Spleen (tissue), 11 donors: ENCODE measurements around the gene KCNK18. TPM values are rescaled to one million over a fixed set of nuclear protein-coding genes. Genes with fewer than 3 reads are reported as not detected.

Experiments
- DNase-seq: peaks from one replicate; pipeline ENCODE4 v3.0.0-alpha.2; 2020
- H3K27ac ChIP-seq, 8 donors: fragments of 200-600 bp; sonication (generic) in 7 of 8; 1 replicate in 4 of 8; 2 replicates in 4 of 8; pipeline versions ENCODE4 v1.5.0 to v1.8.0; 2016 to 2021; ENCODE audit warnings: inconsistent platforms in 4 of 8, mild to moderate bottlenecking in 4 of 8, moderate library complexity in 1 of 8
- H3K27me3 ChIP-seq, 7 donors: fragments of 200-600 bp; sonication (generic) in 6 of 7; replicated peaks in 1 of 7; 1 replicate in 4 of 7; 2 replicates in 3 of 7; pipeline versions ENCODE4 v1.5.0 to v1.8.0; 2016 to 2021; ENCODE audit warnings: inconsistent platforms in 3 of 7, mild to moderate bottlenecking in 1 of 7
- H3K36me3 ChIP-seq, 6 donors: fragments of 200-600 bp; sonication (generic) in 5 of 6; 1 replicate in 4 of 6; 2 replicates in 2 of 6; pipeline versions ENCODE4 v1.5.0 to v1.8.0; 2016 to 2021; ENCODE audit warnings: inconsistent platforms in 2 of 6
- H3K4me1 ChIP-seq, 6 donors: fragments of 200-600 bp; sonication (generic) in 5 of 6; 1 replicate in 3 of 6; 2 replicates in 3 of 6; pipeline versions ENCODE4 v1.5.0 to v1.8.0; 2016 to 2021; ENCODE audit warnings: inconsistent platforms in 3 of 6
- H3K4me3 ChIP-seq, 8 donors: fragments of 200-600 bp; sonication (generic) in 7 of 8; 1 replicate in 4 of 8; 2 replicates in 4 of 8; pipeline versions ENCODE4 v1.5.0 to v1.8.0; 2016 to 2021; ENCODE audit warnings: inconsistent platforms in 4 of 8, mild to moderate bottlenecking in 4 of 8, moderate library complexity in 2 of 8
- H3K9me3 ChIP-seq, 8 donors: fragments of 200-600 bp; sonication (generic) in 7 of 8; 1 replicate in 4 of 8; 2 replicates in 4 of 8; pipeline versions ENCODE4 v1.5.0 to v1.8.0; 2016 to 2021; ENCODE audit warnings: inconsistent platforms in 4 of 8
- POLR2A ChIP-seq, 3 donors: fragments of 450-650 bp; IDR thresholded peaks; one replicate each; pipeline ENCODE4 v1.5.1; 2017; ENCODE audit warnings: antibody characterized with exemption in 3 of 3, mild to moderate bottlenecking in 1 of 3
- POLR2AphosphoS5 ChIP-seq, 3 donors: sonication (generic); formaldehyde crosslinking; IDR thresholded peaks; one replicate each; pipeline ENCODE4 v1.5.1; 2017; ENCODE audit warnings: antibody characterized with exemption in 3 of 3
- WGBS, 5 donors: extraction: QIAGEN DNeasy Blood & Tissue Kit in 3 of 5; methylation state at CpG; one replicate each; pipeline versions ENCODE4 v1.1.5 to v1.1.7; 2013 to 2018; 5-methylcytosine and 5-hydroxymethylcytosine counted together
- intact Hi-C: fragments of 100-400 bp; cut with DNase I; formaldehyde crosslinking; loops from one replicate; pipeline ENCODE4 v1.15.0; 2023; ENCODE audit warnings: low total_unique reads
- polyA plus RNA-seq, 3 donors: library from polyadenylated mRNA; stranded (reverse); fragments of 200-250 nt; gene quantifications; one replicate each; pipeline ENCODE4 v1.2.1, GENCODE V29; 2013
- total RNA-seq, 7 donors: library from RNA; depleted of rRNA in 3 of 7; stranded (reverse); fragments of >200 nt in 3 of 7; fragmentation: NEBNext Ultra II Directional in 4 of 7; extraction: Animal tissue kit (Norgen Biotek cat#: 25700) in 4 of 7; gene quantifications; one replicate each; pipeline versions ENCODE4 v1.1.0 to v1.2.1, GENCODE V29; 2016 to 2021
- TF ChIP-seq, protein P1 (sequence below), 11 experiments: fragments of 200-600 bp in 7 of 11; fragments of 450-650 bp in 4 of 11; sonication (generic) in 4 of 11; IDR thresholded peaks in 8 of 11; conservative IDR thresholded peaks in 3 of 11; 1 replicate in 7 of 11; 2 replicates in 4 of 11; pipeline versions ENCODE4 v1.4.0 to v1.8.0; 2016 to 2021; ENCODE audit warnings: antibody characterized with exemption in 11 of 11, inconsistent platforms in 4 of 11, mild to moderate bottlenecking in 1 of 11
- donor health status: healthy with polysubstance abuse.
- donor health status: DM: no; HTN: no; CAD: no; lungs with moderate emphysema.
- donor health status: DM: no; HTN: no; CAD: no.
- donor health status: Bipolar disorder and iron deficiency.
- donor health status: healthy.
- donor health status: DM: no; HTN: no; CAD: no.
- donor health status: DM: yes; HTN: yes; CAD: no.

The KCNK18 gene
- total and polyA plus RNA-seq, 10 donors = not detected

GRCh38 chr10:117170244-117170643 is 27.0 kb upstream of the KCNK18 start:
- H3K27ac ChIP-seq = no peak overlapping the region
- TF ChIP-seq POLR2A (IDR thresholded peaks at IDR 0.05) (no peak), POLR2AphosphoS5 (IDR thresholded peaks at IDR 0.05) (no peak)
- TF ChIP-seq, protein P1, sequence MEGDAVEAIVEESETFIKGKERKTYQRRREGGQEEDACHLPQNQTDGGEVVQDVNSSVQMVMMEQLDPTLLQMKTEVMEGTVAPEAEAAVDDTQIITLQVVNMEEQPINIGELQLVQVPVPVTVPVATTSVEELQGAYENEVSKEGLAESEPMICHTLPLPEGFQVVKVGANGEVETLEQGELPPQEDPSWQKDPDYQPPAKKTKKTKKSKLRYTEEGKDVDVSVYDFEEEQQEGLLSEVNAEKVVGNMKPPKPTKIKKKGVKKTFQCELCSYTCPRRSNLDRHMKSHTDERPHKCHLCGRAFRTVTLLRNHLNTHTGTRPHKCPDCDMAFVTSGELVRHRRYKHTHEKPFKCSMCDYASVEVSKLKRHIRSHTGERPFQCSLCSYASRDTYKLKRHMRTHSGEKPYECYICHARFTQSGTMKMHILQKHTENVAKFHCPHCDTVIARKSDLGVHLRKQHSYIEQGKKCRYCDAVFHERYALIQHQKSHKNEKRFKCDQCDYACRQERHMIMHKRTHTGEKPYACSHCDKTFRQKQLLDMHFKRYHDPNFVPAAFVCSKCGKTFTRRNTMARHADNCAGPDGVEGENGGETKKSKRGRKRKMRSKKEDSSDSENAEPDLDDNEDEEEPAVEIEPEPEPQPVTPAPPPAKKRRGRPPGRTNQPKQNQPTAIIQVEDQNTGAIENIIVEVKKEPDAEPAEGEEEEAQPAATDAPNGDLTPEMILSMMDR (IDR thresholded peaks at IDR 0.05 in 8 of 11, conservative IDR thresholded peaks at IDR 0.05 in 3 of 11) = no peak
- WGBS, 5 donors = 13 to 30% (median 18%) methylated on average over 6 of the region's 6 CpGs
- H3K9me3 ChIP-seq = no peaks in the 10 kb centered on the region
- H3K4me1 ChIP-seq = peaks cover 12 to 51% (median 36%) of the 10 kb centered on the region in 6 donors
- peaks cover 6 to 100% (median 85%) of the 10 kb centered on the region in 7 donors for H3K27me3 ChIP-seq
- no peak overlapping the region for H3K4me3 ChIP-seq
- no peak for DNase-seq
- no peaks in the 10 kb centered on the region for H3K36me3 ChIP-seq
- intact Hi-C loops = loop anchor here (10.0 kb wide), 1 partner anchor 485 kb away; no protein-coding TSS in a partner anchor

GRCh38 chr10:117174439-117175214 is 22.7 kb upstream of the KCNK18 start:
- peak overlapping the region; percentile 37 to 81 (median 50) for H3K4me3 ChIP-seq
- TF ChIP-seq POLR2A (IDR thresholded peaks at IDR 0.05) (no peak), POLR2AphosphoS5 (IDR thresholded peaks at IDR 0.05) (no peak)
- TF ChIP-seq, protein P1 (IDR thresholded peaks at IDR 0.05 in 8 of 11, conservative IDR thresholded peaks at IDR 0.05 in 3 of 11) = peak; percentile 61 to 90 (median 80)
- no peaks in the 10 kb centered on the region for H3K9me3 ChIP-seq
- peak; percentile 90 for DNase-seq
- H3K27ac ChIP-seq = peak overlapping the region in 2 of 8 donors; percentile 11 to 22
- H3K4me1 ChIP-seq = peaks cover 4 to 21% (median 15%) of the 10 kb centered on the region in 6 donors
- H3K36me3 ChIP-seq = no peaks in the 10 kb centered on the region
- intact Hi-C loops = loop anchor here (2.0 to 10.0 kb wide), 2 partner anchors 378 to 490 kb away; no protein-coding TSS in a partner anchor
- WGBS, 5 donors = 10 to 12% (median 10%) methylated on average over 14 to 16 of the region's 16 CpGs
- peaks cover 0 to 71% (median 41%) of the 10 kb centered on the region in 7 donors for H3K27me3 ChIP-seq

DNA sequence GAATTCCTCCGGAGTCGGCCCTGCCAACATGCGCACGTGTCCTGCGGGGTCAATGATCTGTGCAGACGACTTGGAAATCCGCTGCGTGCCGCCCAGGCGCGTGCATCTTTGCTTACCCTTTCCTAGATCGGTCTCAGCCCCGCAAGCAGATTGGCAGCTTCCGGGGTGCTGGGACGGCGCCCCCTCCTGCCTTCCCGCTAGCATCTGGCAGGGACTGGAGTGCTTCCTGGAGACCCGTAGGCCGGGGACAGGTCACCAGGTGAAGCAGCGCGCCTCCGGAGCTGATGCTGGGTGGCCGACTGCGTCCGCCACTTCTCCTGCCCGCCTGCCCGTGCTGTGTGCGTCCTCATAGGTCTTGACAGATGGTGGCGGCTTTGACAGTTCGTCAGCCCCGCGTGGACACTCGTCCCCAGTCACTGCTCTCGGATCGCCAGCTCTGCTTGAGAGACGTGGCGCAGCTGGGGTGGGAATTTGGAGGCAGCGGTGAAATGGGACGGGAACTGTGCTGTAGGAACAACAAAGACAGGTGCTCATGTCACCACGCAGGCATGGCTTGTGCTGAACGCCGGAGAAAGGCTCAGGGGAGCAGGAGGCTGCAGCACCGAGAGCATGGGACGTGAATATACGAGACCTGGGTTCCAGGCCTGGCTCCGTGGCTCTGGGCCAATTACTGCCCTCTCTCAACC is 21.9 kb upstream of the KCNK18 start:
- Histone ChIP-seq H3K27me3 (peaks cover 0 to 71% (median 34%) of the 10 kb centered on the region in 7 donors), H3K4me3 (peak overlapping the region; percentile 37 to 81 (median 50)), H3K4me1 (peaks cover 4 to 21% (median 15%) of the 10 kb centered on the region in 6 donors), H3K27ac (peak overlapping the region in 3 of 8 donors; percentile 5 to 22 (median 11)), H3K9me3 (no peaks in the 10 kb centered on the region), H3K36me3 (no peaks in the 10 kb centered on the region)
- peak in 1 of 3 donors; percentile 12 for TF ChIP-seq POLR2AphosphoS5 (IDR thresholded peaks at IDR 0.05)
- no peak for TF ChIP-seq POLR2A (IDR thresholded peaks at IDR 0.05)
- TF ChIP-seq, protein P1 (IDR thresholded peaks at IDR 0.05 in 8 of 11, conservative IDR thresholded peaks at IDR 0.05 in 3 of 11) = peak in 4 of 11 experiments; percentile 48 to 53 (median 50)
- DNase-seq = peak; percentile 87
- 1 to 2% (median 2%) methylated on average over 29 to 46 of the region's 46 CpGs for WGBS, 5 donors
- intact Hi-C loops = loop anchor here (2.0 to 10.0 kb wide), 2 partner anchors 379 to 491 kb away; no protein-coding TSS in a partner anchor
